HUDEP-2 (cell line): ENCODE results near the gene GGA1.
"Not testable (repeated sequence)": the region's sequence is repeated elsewhere in the genome, so short reads cannot be mapped to it uniquely, and the experiment has no call there.

ENCODE experiments used
- DNase-seq, 76 experiments: peaks; one replicate each; lab custom pipeline; 2025; ENCODE audit not compliant: unreplicated experiment in 76 of 76; lab: John Stamatoyannopoulos, UW

The GGA1 gene

DNA sequence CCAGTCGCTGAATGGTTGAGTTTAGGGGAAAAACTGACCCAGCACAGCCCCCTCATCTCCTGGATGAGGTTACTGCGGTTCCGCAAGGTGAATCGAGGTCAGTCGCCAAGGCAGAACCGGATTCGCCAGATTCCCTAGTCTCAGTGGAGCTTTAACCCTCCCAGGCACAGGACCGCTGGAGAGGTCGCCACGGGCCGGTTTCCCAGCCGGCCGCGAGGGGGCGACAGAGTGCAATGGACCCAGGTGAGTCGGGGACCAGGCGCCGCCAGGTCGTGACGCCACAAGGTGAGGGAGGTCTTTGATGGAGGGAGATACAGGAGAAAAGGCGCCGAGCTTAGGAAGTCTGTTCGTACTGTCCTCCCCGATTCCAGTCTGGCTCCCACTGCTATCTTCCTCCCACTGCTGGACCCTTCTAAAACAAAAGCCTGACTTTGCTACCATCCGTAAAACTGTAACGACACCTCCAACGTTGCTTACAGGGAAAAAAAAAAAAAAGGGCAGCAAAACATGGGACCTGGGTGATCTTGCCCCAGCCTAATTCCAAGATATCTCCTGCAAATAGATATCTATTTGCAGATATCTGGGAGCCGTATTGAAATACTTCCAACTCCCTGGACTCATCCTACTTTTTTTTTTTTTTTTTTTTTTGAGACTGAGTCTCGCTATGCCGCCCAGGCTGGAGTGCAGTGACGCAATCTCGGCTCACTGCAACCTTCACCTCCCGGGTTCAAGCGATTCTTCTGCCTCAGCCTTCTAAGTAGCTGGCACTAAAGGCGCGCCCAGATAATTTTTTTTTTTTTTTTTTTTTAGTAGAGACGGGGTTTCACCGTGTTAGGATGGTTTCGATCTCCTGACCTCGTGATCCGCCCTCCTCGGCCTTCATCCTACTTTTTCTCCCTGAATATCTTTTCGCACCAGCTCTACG, 1.4 kb upstream of the GGA1 start:
- DNase-seq: peak in 65 of 76 experiments; percentile 12 to 78 (median 53)

DNA sequence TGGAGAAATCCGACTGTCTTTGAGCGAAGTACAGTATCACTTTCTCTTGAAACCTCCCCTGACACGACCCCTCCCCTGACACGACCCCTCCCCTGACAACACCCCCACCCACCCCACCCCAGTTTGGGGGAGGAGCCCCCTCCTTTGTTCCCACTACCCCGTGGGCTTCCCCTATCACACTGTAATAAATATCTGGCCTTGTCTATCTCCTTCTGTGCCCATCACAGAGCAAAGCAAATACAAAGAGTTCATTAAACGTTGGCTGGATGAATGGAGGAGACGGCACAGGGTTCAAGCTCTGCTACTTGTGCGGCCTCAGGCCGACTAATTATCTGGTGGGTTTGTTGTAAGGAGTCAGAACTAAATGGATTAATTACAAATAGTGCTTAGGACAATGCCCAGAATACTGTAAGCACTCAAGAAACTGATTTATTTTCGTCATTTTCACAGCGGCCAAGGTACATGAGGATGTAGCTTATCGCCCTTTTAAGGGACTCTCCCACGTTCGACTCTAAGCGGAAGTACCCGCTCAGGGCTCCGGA, 628 bp upstream of the GGA1 start:
- no peak for DNase-seq

DNA sequence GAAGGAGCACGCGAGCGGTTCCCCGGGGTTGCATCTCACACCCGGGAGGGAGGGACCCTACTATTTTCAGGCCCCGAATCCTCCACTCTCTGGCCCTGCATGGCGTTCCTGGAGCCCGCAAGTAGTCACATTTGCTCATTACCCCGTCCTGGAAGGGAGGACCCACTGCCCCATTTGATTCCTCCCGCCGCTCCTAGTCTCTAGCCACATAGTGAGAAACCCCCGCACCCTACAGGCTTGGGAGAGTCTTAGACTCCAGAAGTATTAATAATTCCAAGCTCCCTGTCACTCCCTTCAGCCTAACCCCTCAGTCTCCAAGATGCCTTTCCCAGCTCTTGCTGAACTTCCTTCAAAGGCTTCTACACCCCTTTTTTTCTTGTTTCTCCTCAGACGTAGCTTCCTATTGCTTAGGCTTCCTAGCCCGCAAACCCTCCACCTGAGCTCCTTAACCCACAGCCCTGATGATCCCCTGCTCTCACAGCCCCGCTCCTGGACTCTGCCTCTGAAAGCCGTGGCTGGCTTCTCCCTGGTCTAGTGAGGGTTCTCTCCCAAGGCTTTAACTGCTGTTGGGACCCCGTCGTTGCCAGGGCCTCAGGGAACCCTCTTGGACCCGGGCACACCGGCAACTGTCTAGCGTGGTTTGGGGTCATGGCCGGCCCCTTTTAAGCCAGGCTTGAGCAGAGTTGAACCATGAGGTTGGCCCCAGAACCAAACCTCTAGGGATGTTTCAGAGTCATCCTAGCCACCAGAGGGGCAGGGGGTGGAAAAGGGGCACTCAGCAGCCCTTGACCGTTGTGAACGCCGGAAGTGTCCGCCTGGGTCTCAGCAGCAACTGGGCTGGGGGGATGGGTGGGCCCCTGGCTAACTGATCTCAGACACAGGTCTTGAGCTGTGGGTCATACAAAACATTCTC, 862 bp downstream of the GGA1 start:
- DNase-seq: peak in 10 of 76 experiments; percentile 2 to 42 (median 26)

DNA sequence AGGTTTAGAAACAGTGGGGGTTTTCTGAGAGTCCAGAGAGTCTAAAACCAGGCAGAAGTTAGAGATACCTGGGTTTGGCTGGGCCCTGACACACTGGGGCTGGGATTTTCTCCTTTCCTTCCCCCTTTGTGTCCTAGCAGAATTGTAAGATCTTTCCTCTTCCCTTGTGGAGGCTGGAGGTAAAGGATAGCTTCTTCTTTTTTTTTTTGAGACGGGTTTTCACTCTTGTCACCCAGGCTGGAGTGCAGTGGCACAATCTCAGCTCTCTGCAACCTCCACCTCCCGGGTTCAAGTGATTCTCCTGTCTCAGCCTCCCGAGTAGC, 1.5 kb downstream of the GGA1 start:
- DNase-seq: not testable (repeated sequence)

DNA sequence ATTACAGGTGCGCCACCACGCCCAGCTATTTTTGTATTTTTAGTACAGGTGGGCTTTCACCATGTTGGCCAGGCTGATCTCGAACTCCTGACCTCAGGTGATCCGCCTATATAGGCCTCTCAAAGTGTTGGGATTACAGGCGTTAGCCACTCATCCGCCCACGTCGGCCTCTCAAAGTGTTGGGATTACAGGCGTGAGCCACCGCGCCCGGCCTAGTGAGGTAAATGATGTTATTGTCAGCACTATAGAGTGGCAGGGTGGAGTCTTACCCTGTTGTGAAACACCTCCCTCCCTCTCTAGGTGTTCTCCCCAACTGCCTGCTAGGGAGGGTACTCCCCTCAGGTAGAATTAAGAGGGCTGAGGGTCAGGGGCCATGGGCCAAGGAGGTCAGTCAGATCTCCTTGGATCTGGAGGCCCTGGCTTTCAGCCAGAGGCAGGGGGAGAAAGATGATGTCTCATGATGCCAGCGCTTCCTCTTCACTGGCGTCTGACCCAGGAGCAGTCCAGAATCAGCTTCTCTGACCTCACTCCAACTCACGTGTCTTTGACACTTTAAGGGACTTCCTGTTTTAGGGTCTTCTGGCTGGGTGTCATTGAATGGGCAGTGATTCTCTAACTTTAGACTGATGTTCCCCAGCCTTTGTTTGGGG, 2.0 kb downstream of the GGA1 start:
- DNase-seq: no peak

DNA sequence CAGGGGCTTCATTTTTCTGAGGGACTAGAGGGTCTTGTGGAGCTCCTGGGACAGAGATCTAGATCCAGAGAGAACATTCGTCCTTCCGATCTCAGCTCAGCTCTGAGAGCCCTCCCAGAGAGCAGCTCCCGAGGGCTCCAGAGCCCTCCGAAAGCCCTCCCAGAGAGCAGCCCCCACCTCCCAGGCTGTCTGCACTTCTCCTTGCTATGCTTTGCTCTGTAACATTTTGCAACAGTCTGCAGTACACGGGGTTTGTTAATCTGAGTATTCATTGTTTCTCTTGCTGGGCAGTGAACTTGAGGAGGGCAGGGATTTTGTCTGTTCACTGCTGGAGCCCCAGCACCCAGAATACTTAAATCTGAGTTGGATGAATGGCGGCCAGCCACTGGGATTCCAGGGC, 2.6 kb downstream of the GGA1 start:
- DNase-seq: no peak

DNA sequence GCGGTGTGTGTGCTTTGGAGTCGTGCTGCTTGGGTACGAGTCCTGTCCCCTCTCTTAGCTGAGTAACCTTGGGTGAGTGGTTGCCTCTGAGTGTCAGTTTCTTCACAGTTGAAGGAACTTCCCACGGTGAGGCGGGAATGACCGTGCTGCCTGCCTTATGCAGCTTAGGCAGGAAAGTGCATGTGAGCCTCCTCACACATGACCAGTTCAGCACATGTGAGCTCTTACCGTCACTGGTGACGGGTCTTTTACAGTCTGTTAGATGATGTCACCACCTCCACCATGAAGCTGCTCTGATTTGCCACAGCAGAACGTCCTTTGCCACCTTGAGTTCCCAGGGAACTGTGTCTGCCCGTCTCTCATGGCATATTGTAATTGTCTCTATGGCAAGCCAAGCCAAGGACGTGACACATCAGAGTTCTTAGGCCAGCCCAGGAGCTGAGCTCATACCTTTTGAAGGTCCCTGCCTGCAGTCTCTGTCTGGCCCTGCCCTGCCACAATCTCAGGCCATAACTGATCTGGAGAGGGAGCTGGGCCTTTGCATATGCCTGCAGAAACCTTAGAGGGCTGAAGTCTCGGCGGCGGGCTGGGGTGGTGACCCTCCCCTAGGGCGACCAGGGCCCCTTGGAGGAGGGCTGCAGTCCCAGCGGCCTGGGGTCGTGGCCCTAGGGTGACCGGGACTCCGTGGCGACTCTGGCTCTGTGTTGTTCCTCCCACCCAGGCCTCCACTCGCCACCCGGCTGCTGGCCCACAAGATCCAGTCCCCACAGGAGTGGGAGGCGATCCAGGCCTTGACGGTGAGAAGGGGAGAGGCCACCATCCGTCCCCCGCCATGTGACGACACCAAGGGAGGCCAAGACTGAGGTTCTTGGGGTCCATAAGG, 7.8 kb downstream of the GGA1 start:
- no peak for DNase-seq

DNA sequence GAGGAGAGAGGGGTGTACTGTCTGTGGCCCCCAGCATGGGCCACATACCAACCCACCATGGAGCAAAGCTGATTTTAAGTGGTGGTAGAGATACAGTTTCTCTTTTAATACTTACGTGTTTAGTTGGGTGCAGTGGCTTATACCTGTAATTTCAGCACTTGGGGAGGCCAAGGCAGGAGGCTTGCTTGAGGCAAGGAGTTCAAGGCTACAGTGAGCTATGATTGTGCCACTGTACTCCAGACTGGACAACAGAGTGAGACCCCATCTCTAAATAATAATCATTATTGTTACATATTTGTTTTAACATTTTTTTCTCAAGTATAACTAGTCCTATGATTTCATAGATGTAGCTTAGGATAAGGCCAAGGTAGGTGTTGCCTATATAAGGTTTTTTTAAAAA, 8.8 kb downstream of the GGA1 start:
- no peak for DNase-seq

DNA sequence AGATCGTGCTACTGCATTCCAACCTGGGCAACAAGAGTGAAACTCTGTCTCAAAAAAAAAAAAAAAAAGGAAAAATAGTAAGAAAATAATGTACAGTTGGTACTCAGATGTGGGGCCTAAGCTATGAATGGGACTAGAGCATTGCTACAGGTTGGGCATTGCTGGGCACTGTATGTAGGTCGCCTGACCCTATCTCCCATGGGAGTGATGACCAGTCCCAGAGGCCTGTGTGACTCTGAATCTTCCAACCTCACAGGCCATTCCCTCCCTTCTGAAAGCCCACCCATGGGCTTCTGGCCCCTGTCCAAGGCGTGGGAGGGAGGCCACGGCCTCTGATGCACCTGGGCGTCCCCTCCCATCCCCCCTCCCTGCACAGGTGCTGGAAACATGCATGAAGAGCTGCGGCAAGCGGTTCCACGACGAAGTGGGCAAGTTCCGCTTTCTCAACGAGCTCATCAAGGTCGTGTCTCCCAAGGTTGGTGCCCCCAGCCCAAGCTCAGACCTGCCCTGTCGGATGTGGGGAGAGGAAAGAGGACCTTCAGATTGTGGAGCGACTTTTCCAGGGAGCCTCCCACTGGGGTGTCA, 9.5 kb downstream of the GGA1 start:
- DNase-seq: no peak

DNA sequence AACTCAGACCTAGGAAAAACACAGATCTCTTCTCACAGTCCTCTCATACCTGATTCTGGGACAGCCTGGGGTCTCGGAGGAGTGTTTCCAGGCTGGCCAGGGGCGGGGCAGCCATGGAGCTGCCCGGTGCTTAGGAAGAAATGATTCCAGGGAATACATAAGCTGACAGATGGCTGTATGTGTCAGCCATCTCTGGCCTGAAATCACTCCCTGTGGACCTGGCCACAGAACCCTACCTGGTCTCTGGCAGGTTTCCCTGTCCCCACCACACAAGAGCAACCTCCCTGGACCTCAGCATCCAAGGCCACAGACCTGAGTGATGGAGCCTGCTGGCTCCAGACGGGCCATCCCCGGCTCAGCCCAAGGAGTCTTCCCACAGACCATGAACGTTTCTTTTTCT, 10.0 kb downstream of the GGA1 start:
- DNase-seq: no peak

DNA sequence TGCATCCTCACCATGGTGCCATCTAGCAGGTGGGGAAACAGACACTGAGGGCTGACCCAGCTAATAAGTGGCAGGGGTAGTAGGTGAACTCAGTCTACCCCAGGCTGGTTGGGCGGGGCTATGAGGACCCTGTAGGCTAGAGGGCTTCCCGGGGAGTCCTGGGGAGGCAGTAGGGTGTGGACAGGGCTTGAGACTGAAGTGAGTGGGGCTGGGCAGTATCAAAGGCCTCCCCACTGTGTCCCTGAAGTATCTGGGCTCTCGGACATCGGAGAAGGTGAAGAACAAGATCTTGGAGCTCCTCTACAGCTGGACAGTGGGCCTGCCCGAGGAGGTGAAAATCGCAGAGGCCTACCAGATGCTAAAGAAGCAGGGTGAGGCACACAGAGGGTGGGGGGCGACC, 11.4 kb downstream of the GGA1 start:
- DNase-seq: no peak

DNA sequence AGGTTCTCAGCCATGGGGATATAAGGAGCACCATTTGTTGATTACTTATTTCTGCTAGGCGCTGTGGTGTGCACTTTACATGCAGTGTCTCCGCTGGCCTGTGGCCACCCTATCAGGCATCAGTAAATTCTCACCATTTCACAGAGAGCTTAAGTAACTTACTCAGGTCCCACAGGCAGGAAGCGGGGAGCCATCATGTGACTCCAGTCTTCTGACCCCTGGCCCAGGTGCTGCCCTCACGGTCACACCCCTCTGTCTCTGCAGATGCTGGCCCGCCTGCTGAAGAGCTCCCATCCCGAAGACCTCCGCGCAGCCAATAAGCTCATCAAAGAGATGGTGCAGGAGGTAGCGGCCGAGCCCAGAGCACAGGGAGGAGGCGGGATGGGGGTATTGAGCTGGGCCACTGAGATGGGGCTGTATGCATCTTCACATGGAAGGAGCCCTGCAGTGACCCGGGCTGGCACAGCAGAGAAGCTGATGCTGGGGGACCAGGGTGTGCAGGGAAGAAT, 12.8 kb downstream of the GGA1 start:
- DNase-seq: no peak

DNA sequence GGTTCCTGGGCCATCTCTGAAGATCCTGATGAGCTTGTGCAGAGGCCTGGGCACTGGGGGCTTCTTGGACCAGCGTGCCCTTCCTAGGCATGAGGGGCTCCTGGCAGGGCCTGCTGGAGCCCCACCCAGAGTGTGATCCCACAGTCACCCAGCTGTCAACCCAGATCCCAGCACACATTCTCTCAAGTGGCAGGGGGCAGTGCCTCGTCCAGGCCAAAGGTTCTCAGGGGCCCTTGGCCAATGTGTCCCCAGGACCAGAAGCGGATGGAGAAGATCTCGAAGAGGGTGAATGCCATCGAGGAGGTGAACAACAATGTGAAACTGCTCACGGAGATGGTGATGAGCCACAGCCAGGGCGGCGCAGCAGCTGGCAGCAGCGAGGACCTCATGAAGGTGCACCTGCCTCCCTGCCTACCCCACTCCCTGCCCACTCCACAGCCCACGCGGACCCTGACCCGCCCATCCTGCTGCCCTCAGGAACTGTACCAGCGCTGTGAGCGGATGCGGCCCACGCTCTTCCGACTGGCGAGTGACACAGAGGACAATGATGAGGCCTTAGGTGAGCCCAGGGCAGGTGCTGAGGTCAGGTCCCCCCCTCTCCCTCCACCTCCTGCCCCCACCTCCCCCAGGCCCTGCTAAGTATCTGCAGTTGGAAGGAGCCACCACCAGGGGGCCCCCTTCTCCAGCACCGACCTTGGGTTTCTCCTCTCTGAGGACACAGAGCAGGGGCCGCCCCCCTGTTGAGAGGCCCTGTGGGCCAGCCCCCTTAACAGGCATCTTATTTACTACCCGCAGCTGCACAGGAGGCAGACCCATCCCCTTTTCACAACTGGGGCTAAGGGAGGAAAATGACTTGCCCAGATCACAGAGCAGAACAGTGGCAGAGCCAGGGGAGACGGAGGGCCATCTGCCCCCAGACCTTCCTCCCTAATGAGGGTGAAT, 14.7 kb downstream of the GGA1 start:
- peak in 42 of 76 experiments; percentile 7 to 66 (median 34) for DNase-seq

DNA sequence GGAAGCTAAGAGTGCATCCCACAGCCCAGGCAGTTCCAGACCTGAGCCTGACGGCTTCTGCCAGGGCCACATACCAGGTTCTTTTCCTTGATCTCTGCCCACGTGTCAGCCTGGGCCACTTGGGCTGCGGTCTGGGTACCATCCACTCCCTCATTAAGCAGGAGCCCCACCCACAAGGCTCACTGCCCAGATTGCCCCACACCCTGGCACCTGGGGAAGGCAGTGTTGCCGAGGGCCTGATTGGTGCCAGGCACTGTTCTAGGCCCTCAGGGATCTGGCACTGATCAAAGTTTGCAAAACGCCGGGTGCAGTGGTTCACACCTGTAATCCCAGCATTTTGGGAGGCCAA, 15.4 kb downstream of the GGA1 start:
- no peak for DNase-seq

DNA sequence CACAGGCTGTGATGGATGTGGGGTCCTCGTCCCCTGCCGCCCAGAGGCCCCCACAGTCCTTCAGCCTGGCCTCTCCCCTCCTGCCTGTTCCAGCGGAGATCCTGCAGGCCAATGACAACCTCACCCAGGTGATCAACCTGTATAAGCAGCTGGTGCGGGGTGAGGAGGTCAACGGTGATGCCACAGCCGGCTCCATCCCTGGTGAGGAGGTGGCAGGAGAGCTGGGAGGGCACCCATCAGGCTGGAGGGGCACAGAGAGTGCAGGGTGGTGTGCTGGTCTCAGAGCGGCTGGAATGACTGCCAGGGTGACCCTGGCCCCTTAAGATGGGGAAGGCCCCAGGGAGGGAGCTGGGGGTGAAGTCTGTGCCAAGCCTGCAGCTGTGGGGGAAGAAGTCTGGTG, 16.2 kb downstream of the GGA1 start:
- no peak for DNase-seq

DNA sequence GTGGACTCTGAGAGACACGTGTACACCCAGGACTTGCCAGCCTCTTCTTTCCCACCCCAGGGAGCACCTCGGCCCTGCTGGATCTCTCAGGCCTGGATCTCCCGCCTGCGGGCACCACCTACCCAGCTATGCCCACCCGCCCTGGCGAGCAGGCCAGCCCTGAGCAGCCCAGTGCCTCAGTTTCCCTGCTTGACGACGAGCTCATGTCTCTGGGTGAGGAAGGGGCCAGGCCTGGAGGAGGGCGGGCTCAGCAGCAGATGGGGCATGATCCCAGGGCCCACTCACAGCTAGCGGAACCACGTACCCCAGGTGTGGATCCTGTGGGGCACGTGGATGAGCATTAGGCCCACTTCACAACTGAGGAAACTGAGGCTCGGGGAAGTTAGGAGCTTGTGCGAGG, 17.1 kb downstream of the GGA1 start:
- no peak for DNase-seq

DNA sequence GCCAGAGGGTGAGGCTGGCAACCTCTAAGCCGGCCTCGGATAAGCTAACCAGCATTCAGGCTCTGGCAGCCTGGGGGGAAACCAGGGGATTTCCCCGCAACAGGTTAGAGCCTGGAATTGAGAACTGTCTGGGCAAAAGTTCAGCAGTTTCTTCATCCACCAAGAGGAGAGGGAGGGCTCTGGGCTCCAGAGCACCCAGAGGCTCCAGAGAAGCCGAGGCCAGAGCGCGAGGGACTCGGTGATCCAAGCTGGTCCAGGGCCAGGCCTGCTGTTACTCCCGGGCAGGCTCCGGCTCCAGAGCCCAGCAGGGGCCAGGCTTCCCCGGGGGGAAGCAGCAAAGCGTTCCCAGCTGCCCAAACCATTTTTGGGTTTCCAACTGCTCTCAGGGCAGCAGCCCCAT, 17.5 kb downstream of the GGA1 start:
- no peak for DNase-seq

DNA sequence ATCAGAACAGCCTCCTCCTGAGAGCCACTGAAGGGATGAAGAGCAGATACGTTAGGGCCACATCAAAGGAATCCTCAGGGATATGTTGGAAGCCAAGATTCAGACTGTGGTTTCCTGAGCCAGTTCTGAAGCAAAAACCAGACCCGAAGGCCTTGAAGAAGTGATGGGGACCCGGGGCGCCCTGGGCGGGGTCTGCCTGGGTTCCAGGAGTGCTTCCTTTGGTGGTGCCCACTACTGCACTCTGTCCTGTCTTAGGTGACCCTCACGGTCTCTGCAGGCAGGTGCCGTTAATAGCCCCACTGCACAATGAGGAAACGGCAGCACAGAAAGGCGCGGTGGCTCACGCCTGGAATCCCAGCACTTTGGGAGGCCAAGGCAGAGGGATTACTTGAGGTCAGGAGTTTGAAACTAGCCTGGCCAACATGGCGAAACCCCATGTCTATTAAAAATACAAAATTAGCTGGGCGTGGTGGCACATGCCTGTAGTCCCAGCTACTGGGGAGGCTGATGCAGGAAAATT, 18.0 kb downstream of the GGA1 start:
- no peak for DNase-seq
